22Rv1 (cell line): ENCODE results near the gene OSGEP.

Experiments
- ZFX ChIP-seq: fragments of 450-650 bp; IDR thresholded peaks from 2 replicates; pipeline ENCODE4 v1.6.1; 2017; ENCODE audit warnings: antibody characterized with exemption, borderline replicate concordance
- TF ChIP-seq, protein P1 (sequence below): fragments of 450-650 bp; IDR thresholded peaks from 2 replicates; pipeline ENCODE4 v1.5.1; 2017; ENCODE audit warnings: mild to moderate bottlenecking

DNA sequence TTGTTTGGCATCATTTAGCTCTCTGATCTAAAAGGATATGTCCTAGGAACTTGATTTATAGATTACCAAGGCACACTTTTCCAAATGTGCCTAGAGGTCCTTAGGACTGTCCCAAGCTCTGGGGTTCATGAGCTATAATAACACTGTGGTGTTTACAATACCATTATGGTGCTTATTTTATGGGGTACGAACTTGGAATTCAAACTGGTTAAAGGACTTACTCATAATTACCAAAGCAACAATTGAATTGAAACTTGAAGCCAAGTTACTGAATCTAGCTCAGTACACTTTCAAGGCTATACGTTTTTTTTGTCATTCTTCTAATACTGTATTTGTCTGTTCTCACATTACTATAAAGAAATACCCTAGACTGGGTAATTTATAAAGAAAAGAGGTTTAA, 31.7 kb downstream of the OSGEP start:
- TF ChIP-seq, protein P1, sequence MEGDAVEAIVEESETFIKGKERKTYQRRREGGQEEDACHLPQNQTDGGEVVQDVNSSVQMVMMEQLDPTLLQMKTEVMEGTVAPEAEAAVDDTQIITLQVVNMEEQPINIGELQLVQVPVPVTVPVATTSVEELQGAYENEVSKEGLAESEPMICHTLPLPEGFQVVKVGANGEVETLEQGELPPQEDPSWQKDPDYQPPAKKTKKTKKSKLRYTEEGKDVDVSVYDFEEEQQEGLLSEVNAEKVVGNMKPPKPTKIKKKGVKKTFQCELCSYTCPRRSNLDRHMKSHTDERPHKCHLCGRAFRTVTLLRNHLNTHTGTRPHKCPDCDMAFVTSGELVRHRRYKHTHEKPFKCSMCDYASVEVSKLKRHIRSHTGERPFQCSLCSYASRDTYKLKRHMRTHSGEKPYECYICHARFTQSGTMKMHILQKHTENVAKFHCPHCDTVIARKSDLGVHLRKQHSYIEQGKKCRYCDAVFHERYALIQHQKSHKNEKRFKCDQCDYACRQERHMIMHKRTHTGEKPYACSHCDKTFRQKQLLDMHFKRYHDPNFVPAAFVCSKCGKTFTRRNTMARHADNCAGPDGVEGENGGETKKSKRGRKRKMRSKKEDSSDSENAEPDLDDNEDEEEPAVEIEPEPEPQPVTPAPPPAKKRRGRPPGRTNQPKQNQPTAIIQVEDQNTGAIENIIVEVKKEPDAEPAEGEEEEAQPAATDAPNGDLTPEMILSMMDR, result no peak
- no peak for TF ChIP-seq ZFX
